ENCODE measurements around the gene NFAM1.

GRCh38 chr22:42408810-42409529 lies 23.2 kb downstream of the NFAM1 start:
- TF ChIP-seq CTCF (IDR thresholded peaks at IDR 0.05; ENCODE audit: low read depth, low read length, poor library complexity, severe bottlenecking) (no peak), EZH2phosphoT487 (IDR thresholded peaks at IDR 0.05; ENCODE audit: borderline replicate concordance, low read length) (no peak)

All from DOHH2 (cell line).